Measurements from ENCODE around the gene RPGR.

RPGR gene

GRCh38 chrX:38356401-38356800 lies 29.1 kb upstream of the RPGR start:
- TF ChIP-seq POLR2AphosphoS5 (IDR thresholded peaks at IDR 0.05; ENCODE audit: low read depth) (no peak), CTCF (IDR thresholded peaks at IDR 0.05; ENCODE audit: insufficient read depth, low read length) (no peak), REST (IDR thresholded peaks at IDR 0.05; ENCODE audit: insufficient replicate concordance, low read depth) (no peak), SPI1 (IDR thresholded peaks at IDR 0.05; ENCODE audit: borderline replicate concordance, low read depth) (no peak), GABPA (IDR thresholded peaks at IDR 0.05; ENCODE audit: low read depth) (no peak)
- Histone ChIP-seq H3K27me3 (ENCODE audit: insufficient read depth, poor library complexity, severe bottlenecking) (no peaks in the 10 kb centered on the region), H3K27ac (replicated peaks) (no peak overlapping the region), H3K4me3 (replicated peaks; ENCODE audit: insufficient read depth, low read length) (no peak overlapping the region)
- DNase-seq (ENCODE audit: low read depth in 1 of 2, low spot score in 1 of 2) = no peak

GRCh38 chrX:38352362-38352761 lies 25.1 kb upstream of the RPGR start, which contains the start of gene OTC:
Gene OTC, plus strand, starts transcription at chrX:38352604. Its CDS starts 93 bp downstream, at chrX:38352697.
- Histone ChIP-seq H3K27ac (replicated peaks) (no peak within 1 kb of the TSS), H3K4me3 (replicated peaks; ENCODE audit: insufficient read depth, low read length) (no peak within 1 kb of the TSS), H3K27me3 (ENCODE audit: insufficient read depth, poor library complexity, severe bottlenecking) (no peaks in the 10 kb centered on the region)
- TF ChIP-seq REST (IDR thresholded peaks at IDR 0.05; ENCODE audit: insufficient replicate concordance, low read depth) (no peak), GABPA (IDR thresholded peaks at IDR 0.05; ENCODE audit: low read depth) (no peak), CTCF (IDR thresholded peaks at IDR 0.05; ENCODE audit: insufficient read depth, low read length) (no peak), SPI1 (IDR thresholded peaks at IDR 0.05; ENCODE audit: borderline replicate concordance, low read depth) (no peak), POLR2AphosphoS5 (IDR thresholded peaks at IDR 0.05; ENCODE audit: low read depth) (no peak)
- no peak for DNase-seq (ENCODE audit: low read depth in 1 of 2, low spot score in 1 of 2)

- Histone ChIP-seq H3K4me3 (replicated peaks; ENCODE audit: insufficient read depth, low read length) (no peak overlapping the region), H3K27me3 (ENCODE audit: insufficient read depth, poor library complexity, severe bottlenecking) (no peaks in the 10 kb centered on the region), H3K27ac (replicated peaks) (no peak overlapping the region)
- TF ChIP-seq POLR2AphosphoS5 (IDR thresholded peaks at IDR 0.05; ENCODE audit: low read depth) = no peak
- no peak for TF ChIP-seq CTCF (IDR thresholded peaks at IDR 0.05; ENCODE audit: insufficient read depth, low read length)
- TF ChIP-seq SPI1 (IDR thresholded peaks at IDR 0.05; ENCODE audit: borderline replicate concordance, low read depth) = no peak
- TF ChIP-seq REST (IDR thresholded peaks at IDR 0.05; ENCODE audit: insufficient replicate concordance, low read depth) = no peak
- no peak for TF ChIP-seq GABPA (IDR thresholded peaks at IDR 0.05; ENCODE audit: low read depth)
- no peak for DNase-seq (ENCODE audit: low read depth in 1 of 2, low spot score in 1 of 2)
These were observed 24.0 kb upstream of the RPGR start for GRCh38 chrX:38351346-38351745.

Measured in HL-60 (cell line).